Measurements from ENCODE around the gene SORCS2. TPM values are rescaled to one million over a fixed set of nuclear protein-coding genes. Genes with fewer than 3 reads are reported as not detected.

Gene SORCS2
- total and polyA plus RNA-seq, 2 of the 13 experiments (the other 11 are each of a cell fraction or from before 2014, with no cell fraction given): 0.82 to 1.0 TPM

DNA sequence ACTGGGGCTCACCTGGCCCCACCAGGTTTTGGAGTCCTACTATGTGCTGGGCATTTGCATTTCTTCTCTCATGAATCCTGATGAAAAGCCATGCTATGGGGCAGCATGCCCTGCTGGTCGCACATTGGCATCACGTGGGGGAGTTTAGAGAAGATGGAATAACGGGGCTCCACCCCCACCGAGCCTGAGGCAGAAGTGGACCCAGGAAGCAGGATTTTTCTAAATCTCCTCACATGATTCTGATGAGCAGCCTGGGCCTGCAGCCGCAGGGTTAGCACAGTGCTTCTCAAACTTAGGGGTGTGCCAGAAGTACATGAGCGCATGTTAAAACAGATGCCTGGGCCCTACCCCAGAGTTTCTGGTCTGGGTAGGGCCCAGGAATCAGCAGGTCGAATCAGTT is 4.6 kb upstream of the SORCS2 start (continued):
- TF ChIP-seq, protein P1, sequence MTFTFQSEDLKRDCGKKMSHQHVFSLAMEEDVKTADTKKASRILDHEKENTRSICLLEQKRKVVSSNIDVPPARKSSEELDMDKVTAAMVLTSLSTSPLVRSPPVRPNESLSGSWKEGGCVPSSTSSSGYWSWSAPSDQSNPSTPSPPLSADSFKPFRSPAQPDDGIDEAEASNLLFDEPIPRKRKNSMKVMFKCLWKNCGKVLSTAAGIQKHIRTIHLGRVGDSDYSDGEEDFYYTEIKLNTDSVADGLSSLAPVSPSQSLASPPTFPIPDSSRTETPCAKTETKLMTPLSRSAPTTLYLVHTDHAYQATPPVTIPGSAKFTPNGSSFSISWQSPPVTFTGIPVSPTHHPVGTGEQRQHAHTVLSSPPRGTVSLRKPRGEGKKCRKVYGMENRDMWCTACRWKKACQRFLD (CRISPR knock-in tag; IDR thresholded peaks at IDR 0.05; ENCODE audit: borderline replicate concordance): no peak
- no peak for TF ChIP-seq PHF21A (CRISPR knock-in tag; IDR thresholded peaks at IDR 0.05)
- no peak for TF ChIP-seq SALL1 (CRISPR knock-in tag; IDR thresholded peaks at IDR 0.05)
- no peak for TF ChIP-seq HES4 (CRISPR knock-in tag; IDR thresholded peaks at IDR 0.05; ENCODE audit: borderline replicate concordance)
- TF ChIP-seq, protein P2, sequence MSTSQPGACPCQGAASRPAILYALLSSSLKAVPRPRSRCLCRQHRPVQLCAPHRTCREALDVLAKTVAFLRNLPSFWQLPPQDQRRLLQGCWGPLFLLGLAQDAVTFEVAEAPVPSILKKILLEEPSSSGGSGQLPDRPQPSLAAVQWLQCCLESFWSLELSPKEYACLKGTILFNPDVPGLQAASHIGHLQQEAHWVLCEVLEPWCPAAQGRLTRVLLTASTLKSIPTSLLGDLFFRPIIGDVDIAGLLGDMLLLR (CRISPR knock-in tag; IDR thresholded peaks at IDR 0.05): no peak

DNA sequence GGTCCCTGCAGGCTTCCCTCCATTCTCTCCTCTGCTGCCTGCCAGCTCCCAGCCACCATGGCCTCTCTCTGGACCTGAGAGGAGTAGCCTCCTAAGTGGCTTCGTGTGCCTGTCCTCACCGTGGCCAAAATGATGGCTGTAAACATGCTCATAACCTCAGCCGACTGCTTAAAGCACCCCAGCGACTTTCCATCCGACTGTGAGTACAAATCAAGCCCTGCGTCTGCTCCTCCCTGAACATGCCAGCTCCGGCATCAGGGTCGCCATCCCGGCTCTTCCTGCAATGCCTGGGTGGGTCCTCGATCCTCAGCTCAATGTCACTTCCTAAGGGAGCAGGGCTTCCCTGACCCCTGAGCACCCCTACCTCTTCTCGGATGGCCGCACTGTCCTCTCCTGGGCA is 3.3 kb upstream of the SORCS2 start:
- no peaks in the 10 kb centered on the region for H3K79me2 ChIP-seq (ENCODE audit: insufficient read depth, low read length)
- H3K9ac ChIP-seq (ENCODE audit: insufficient read depth, low read depth, low read length): no peak overlapping the region
- H3K9me3 ChIP-seq (ENCODE audit: low read length): no peaks in the 10 kb centered on the region
- TF ChIP-seq NCOA2 (CRISPR knock-in tag; IDR thresholded peaks at IDR 0.05) (no peak), JDP2 (CRISPR knock-in tag; IDR thresholded peaks at IDR 0.05; ENCODE audit: borderline replicate concordance) (no peak), ZNF564 (CRISPR knock-in tag; IDR thresholded peaks at IDR 0.05) (no peak), NFRKB (IDR thresholded peaks at IDR 0.05) (no peak)
- no TSS peak for BruUV-seq (replicated peaks)
- no peaks in the 10 kb centered on the region for H3K36me3 ChIP-seq (replicated peaks in 1 of 2; ENCODE audit: control insufficient read depth in 1 of 2, insufficient read depth in 2 of 2, low read length in 2 of 2)
- DNase-seq (ENCODE audit: low spot score): no peak
- ATAC-seq: no peak
- H3K4me1 ChIP-seq (ENCODE audit: insufficient read depth, low read length): no peaks in the 10 kb centered on the region
- H3K27me3 ChIP-seq (ENCODE audit: control insufficient read depth in 1 of 2, insufficient read depth in 2 of 2, low read length in 2 of 2): peaks cover 8 to 66% of the 10 kb centered on the region in 2 experiments
- ChIA-PET POLR2A (no interaction called here), CTCF (ENCODE audit: low intra/inter-chr PET ratio, low total read pairs) (no interaction called here)
- no peak overlapping the region for H2AFZ ChIP-seq (ENCODE audit: low read length)
- no peak for FAIRE-seq
- H4K20me1 ChIP-seq (ENCODE audit: insufficient read depth, low read length): no peaks in the 10 kb centered on the region
- H3K4me3 ChIP-seq (replicated peaks in 1 of 3; ENCODE audit: insufficient read depth in 1 of 3, low read depth in 2 of 3, low read length in 3 of 3): no peak overlapping the region
- no peak overlapping the region for H3K4me2 ChIP-seq (ENCODE audit: low read depth, low read length)
- intact Hi-C loops (cut with micrococcal nuclease; ENCODE audit: unreplicated experiment): loop anchor here (5.0 kb wide), 2 partner anchors 37 to 87 kb away; no protein-coding TSS in a partner anchor
- in situ Hi-C loops (cut with HindIII; ENCODE audit: extremely low pct_ligation_motif_present, low pct_unique_long_range_greater_than_20kb): no loop called here
- no peak overlapping the region for H3K27ac ChIP-seq (ENCODE audit: extremely low read length, insufficient read depth, low read length)
- WGBS (ENCODE audit: low lambda C conversion rate): 10% methylated on average over 10 of the region's 12 CpGs
